IPS-11a (cell line): ENCODE measurements around the gene TMCC3.

ENCODE experiments used
- H3K4me3 ChIP-seq: one replicate; pipeline ENCODE4 v1.5.1; 2013; ENCODE audit warnings: low read depth, low read length, control low read depth

Gene TMCC3

DNA sequence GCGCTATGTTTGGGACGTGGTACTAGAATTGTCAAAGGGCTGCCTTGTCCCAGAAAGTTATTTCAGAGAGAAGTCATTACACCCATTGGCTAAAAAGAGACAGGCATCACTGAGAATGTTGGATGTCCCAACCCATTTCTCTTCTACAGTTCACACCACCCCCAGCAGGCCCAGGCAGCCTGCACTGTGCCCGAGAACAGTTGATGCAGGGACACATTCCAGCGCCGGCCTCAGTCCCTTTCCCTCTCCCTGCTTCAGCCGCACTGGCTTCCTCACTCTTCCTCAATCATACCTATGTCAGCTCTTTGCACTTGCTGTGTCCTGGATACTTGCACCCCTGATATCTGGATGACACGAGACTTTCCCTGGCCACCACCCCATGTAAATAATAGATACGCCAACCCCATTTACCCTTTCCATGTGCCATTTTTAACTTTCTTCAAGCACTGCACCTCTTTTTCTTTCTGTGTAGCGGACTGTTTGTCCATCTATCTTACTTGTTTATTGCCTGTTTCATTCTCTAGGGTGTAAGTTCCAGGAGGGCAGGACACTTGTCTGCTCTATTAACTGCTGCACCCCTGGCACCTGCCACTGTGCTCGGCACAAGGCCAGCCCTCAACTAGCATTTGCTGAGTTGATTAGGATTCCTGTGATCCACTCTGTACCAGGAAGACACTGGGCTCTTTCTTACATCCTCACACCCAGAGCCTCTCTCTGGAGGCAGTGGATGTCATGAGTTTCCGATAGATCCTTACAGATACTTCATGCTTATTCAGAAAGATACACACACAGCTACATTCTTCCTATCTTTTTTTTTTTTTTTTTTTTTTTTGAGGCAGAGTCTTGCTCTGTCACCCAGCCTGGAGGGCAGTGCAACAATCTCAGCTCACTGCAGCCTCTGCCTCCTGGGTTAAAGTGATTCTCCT lies 114.1 kb downstream of the TMCC3 start:
- H3K4me3 ChIP-seq, result no peak overlapping the region

DNA sequence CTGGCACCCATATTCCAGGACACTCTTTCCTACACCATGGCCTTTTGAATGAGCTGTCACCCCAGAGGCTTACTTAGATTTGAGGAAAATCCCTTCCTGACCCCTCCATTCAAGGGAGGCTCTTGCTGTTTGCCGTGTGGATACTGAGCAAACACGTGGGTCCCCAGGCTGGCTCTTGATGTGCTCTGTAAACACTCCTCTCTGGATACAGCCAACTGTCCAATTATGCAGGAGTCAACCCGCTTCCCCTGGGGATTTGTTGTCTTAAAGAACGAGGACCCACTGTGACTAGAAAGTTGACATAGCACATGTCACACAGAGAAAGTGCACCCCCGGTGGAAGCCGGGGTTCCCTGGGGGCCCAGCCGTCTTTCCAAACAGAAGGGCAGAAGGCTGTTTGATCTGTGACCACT lies 114.8 kb downstream of the TMCC3 start:
- no peak overlapping the region for H3K4me3 ChIP-seq

DNA sequence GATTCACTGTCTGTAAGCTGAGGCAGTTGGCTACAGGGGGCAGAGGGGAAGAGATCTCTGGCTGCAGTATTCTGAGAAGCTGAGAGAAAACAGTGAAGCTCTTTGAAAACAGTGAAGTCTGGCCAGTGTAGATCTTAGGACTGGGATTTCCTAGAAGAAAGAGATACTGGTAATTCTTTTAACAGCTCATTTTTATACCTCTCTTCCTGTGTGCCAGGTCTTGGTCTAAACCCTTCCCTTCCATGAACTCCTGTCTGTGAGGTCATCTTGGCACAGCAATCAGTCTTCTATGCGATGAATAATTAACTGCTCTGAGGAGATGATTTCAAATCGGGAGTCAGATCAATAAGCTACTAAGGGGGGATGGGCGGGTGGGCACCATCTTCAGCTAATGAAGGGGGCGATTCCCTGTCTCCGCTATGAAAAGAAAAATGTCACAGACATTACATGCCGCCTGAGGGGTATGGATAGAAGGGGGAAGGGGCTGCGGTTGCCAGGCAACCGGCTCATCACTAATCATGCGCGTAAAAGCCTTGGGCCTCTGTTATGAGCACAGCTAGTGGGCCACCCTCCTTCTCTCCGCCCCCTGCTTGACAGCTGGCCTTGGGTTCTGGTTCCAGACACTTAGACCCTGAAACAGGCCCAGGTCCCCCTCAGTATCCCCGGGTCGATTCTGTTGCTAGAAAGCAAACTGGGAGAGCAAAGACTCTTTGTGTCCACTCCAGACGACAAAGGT lies 115.4 kb downstream of the TMCC3 start:
- H3K4me3 ChIP-seq, result no peak overlapping the region

DNA sequence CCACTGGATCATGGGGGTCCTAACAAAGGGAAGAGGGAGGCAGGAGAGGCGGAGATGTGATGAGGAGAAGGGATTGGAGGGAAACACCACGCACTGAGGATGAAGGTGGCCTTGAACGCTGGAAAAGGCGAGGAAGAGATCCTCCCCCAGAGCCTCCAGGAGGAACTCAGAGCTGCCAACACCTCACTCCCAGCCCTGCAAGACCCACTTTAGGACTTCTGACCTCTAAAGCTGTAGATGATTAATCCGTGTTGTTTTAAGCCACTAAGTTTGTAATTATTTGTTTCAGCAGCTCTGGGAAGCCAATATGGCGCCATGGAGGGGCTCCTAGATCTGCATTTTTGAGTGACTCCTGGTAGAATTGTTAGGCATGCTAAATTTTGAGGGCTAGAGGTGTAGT lies 116.1 kb downstream of the TMCC3 start:
- no peak overlapping the region for H3K4me3 ChIP-seq

DNA sequence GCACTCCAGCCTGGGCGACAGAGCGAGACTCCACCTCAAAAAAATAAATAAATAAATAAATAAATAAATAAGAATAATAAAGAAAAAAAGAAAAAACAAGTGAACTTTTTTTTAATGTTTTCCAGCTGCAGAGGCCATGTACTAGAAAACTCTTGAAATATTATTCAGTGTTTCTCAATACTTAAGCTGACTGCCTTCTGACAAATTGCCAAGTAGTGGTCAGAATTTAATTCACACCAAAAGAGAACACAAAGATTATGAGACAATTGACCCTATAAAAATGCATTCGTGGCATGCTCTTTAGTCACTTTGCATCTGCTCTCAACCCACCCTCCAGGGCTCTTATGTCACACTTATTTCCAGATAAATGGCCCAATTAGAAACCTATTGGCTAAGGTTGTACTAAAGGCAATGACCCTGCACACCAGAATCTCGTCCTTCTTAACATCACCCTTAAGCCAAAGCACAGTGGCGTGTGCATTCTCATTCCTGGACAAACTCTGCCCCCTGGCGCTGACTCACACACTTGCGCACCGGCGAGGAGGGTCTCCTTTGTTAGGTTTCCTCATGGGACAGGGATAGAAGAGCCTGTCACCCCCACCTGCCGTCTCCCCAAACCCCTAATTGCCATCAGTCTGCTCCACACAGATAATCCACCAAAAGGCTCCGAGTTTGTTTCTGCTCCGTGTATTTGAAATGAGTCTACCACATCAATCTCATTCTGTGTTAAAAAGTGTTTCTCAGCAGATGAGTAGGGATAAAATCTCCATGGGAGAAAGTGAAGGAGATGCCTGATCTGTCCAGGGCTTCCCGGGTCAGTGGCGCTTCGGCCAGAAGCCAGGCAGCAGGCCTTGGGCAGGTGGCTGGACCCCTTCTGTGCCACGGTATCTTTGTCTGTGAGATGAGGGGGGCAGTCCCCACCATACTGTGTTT lies 117.6 kb downstream of the TMCC3 start:
- H3K4me3 ChIP-seq, result no peak overlapping the region

DNA sequence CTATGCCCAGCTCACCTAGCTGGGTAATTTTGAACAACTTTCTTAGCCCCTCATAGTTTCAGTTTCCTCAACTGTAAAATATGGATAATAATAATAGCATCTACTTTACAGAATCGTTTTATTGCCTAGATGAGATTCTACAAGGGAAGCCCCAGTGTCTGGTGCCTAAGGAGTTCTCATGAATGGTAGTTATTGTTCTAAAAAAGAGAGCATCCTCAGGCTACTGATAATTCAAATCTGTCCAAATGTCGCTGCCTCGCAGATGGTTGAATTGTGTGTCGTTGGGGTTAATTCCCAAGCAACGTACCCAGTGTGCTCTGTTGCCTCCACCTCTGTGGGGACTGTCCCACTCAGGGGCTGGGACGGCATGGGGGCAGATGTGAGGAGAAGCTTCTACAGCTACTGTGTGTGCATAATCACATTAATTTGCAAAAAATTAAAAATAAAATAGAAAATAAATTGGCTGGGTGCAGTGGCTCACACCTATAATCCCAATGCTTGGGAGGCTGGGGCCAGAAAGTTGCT lies 119.1 kb downstream of the TMCC3 start:
- H3K4me3 ChIP-seq, result no peak overlapping the region

DNA sequence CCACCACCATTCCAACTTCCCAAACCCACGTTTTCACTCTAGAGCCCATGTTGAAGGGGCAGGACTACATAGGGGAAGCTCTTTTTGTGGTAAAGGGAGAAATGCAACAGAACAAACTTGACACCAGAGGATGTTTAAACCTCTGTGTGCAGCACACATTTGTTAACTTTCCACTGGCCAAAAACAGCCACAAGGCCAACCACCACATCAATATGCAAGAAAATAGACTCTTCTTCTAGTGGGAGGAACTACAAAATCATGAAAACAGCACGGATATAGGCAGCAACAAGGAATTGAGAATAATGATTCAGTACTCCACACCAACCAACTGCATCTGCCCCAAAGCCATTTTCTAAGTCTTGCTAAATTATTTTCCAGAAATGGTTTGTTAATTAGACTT lies 124.4 kb downstream of the TMCC3 start:
- no peak overlapping the region for H3K4me3 ChIP-seq
